ENCODE results near the gene CCNDBP1.
"Not testable (repeated sequence)": the region's sequence is repeated elsewhere in the genome, so short reads cannot be mapped to it uniquely, and the experiment has no call there.

The CCNDBP1 gene

GRCh38 chr15:43215961-43216360, 30.8 kb downstream of the CCNDBP1 start:
- DNase-seq (ENCODE audit: low read depth) = no peak

- no peak for DNase-seq (ENCODE audit: low read depth)
Measured at GRCh38 chr15:43218908-43219706, 33.9 kb downstream of the CCNDBP1 start.

GRCh38 chr15:43219929-43220928, 35.0 kb downstream of the CCNDBP1 start:
- no peak for DNase-seq (ENCODE audit: low read depth)

- no peak for DNase-seq (ENCODE audit: low read depth)
Measured at GRCh38 chr15:43220991-43221403, 35.8 kb downstream of the CCNDBP1 start, which contains the start of gene EPB42. TSS of gene EPB42 (minus strand) at chr15:43221018. CDS start at chr15:43220825, 193 bp downstream.

GRCh38 chr15:43221422-43221821, 36.2 kb downstream of the CCNDBP1 start:
- no peak for DNase-seq (ENCODE audit: low read depth)

GRCh38 chr15:43225201-43225949, 40.2 kb downstream of the CCNDBP1 start:
- peak; percentile 7 for DNase-seq (ENCODE audit: low read depth)

- DNase-seq (ENCODE audit: low read depth) = not testable (repeated sequence)
Measured at GRCh38 chr15:43225950-43226255, 40.7 kb downstream of the CCNDBP1 start.

- DNase-seq (ENCODE audit: low read depth) = no peak
Measured at GRCh38 chr15:43226436-43227305, 41.5 kb downstream of the CCNDBP1 start.

- no peak for DNase-seq (ENCODE audit: low read depth)
Measured at GRCh38 chr15:43229977-43230376, 44.8 kb downstream of the CCNDBP1 start.

- DNase-seq (ENCODE audit: low read depth) = no peak
Measured at GRCh38 chr15:43230640-43231115, 45.5 kb downstream of the CCNDBP1 start.

GRCh38 chr15:43232289-43232874, 47.2 kb downstream of the CCNDBP1 start:
- DNase-seq (ENCODE audit: low read depth) = no peak

- no peak for DNase-seq (ENCODE audit: low read depth)
Measured at GRCh38 chr15:43235536-43235935, 50.3 kb downstream of the CCNDBP1 start.

GRCh38 chr15:43237842-43238470, 52.8 kb downstream of the CCNDBP1 start:
- DNase-seq (ENCODE audit: low read depth) = no peak

GRCh38 chr15:43238671-43239131, 53.5 kb downstream of the CCNDBP1 start:
- no peak for DNase-seq (ENCODE audit: low read depth)

GRCh38 chr15:43239732-43240491, 54.7 kb downstream of the CCNDBP1 start:
- no peak for DNase-seq (ENCODE audit: low read depth)

GRCh38 chr15:43241100-43241499, 55.9 kb downstream of the CCNDBP1 start:
- no peak for DNase-seq (ENCODE audit: low read depth)

GRCh38 chr15:43242616-43243015, 57.4 kb downstream of the CCNDBP1 start:
- no peak for DNase-seq (ENCODE audit: low read depth)

GRCh38 chr15:43243020-43243645, 57.9 kb downstream of the CCNDBP1 start:
- no peak for DNase-seq (ENCODE audit: low read depth)

- no peak for DNase-seq (ENCODE audit: low read depth)
Measured at GRCh38 chr15:43244092-43244491, 58.9 kb downstream of the CCNDBP1 start.
